Keratinocyte (primary cell): ENCODE data around the gene HLA-DQA1. TPM values are rescaled to one million over a fixed set of nuclear protein-coding genes. Genes with fewer than 3 reads are reported as not detected.
"Not testable (repeated sequence)": the region's sequence is repeated elsewhere in the genome, so short reads cannot be mapped to it uniquely, and the experiment has no call there.

ENCODE experiments used
- DNase-seq: peaks from one replicate; pipeline ENCODE4 v3.0.0-alpha.2; 2011; ENCODE audit warnings: low read depth, missing footprints, low spot score
- FAIRE-seq: peaks from 2 replicates; lab custom pipeline; 2011; peaks lifted over from hg19 to GRCh38; lab: Jason Lieb, UNC
- H2AFZ ChIP-seq: 2 replicates; pipeline ENCODE4 v1.6.0; 2012; ENCODE audit warnings: low read length, control low read depth, inconsistent platforms; ENCODE audit not compliant: control insufficient read depth
- H3K27ac ChIP-seq: 2 replicates; pipeline ENCODE4 v1.5.1; 2011; ENCODE audit warnings: low read length; ENCODE audit not compliant: control insufficient read depth, insufficient read depth
- H3K27me3 ChIP-seq: 3 replicates; pipeline ENCODE4 v1.6.0; 2011; ENCODE audit warnings: low read length; ENCODE audit not compliant: control insufficient read depth, insufficient read depth; ENCODE audit errors: extremely low read depth
- H3K36me3 ChIP-seq, 2 experiments: 2 replicates in 1 of 2; 3 replicates in 1 of 2; pipeline ENCODE4 v1.5.1; 2011; ENCODE audit warnings: low read length in 2 of 2, mild to moderate bottlenecking in 1 of 2; ENCODE audit not compliant: control insufficient read depth in 2 of 2, insufficient read depth in 2 of 2; ENCODE audit errors: extremely low read depth in 1 of 2
- H3K4me1 ChIP-seq: 3 replicates; pipeline ENCODE4 v1.5.1; 2011; ENCODE audit warnings: low read length; ENCODE audit not compliant: control insufficient read depth, insufficient read depth; ENCODE audit errors: extremely low read depth
- H3K4me2 ChIP-seq: 3 replicates; pipeline ENCODE4 v1.6.0; 2011; ENCODE audit warnings: low read depth, low read length; ENCODE audit not compliant: control insufficient read depth, insufficient read depth; ENCODE audit errors: extremely low read depth
- H3K4me3 ChIP-seq, 3 experiments: fragments of 200-600 bp in 1 of 3; sonication (generic) in 1 of 3; 2 replicates in 2 of 3; 3 replicates in 1 of 3; pipeline ENCODE4 v1.5.1; 2011 to 2016; ENCODE audit warnings: low read length in 3 of 3, mild to moderate bottlenecking in 3 of 3, control low read depth in 2 of 3, inconsistent platforms in 1 of 3, low read depth in 1 of 3, mixed read lengths in 1 of 3, mixed run types in 1 of 3, moderate library complexity in 1 of 3; ENCODE audit not compliant: control insufficient read depth in 2 of 3, insufficient read depth in 2 of 3; ENCODE audit errors: extremely low read depth in 1 of 3
- H3K79me2 ChIP-seq: 2 replicates; pipeline ENCODE4 v1.6.0; 2012; ENCODE audit warnings: low read length; ENCODE audit not compliant: control insufficient read depth, insufficient read depth
- H3K9ac ChIP-seq: 3 replicates; pipeline ENCODE4 v1.6.0; 2011; ENCODE audit warnings: low read length; ENCODE audit not compliant: control insufficient read depth, insufficient read depth; ENCODE audit errors: extremely low read depth
- H3K9me1 ChIP-seq: 3 replicates; pipeline ENCODE4 v1.6.0; 2011; ENCODE audit warnings: low read length; ENCODE audit not compliant: control insufficient read depth, insufficient read depth; ENCODE audit errors: extremely low read depth
- H3K9me3 ChIP-seq: 2 replicates; pipeline ENCODE4 v1.5.1; 2012; ENCODE audit warnings: low read depth, low read length; ENCODE audit not compliant: control insufficient read depth
- H4K20me1 ChIP-seq: 3 replicates; pipeline ENCODE4 v1.6.0; 2011; ENCODE audit warnings: low read length; ENCODE audit not compliant: control insufficient read depth, insufficient read depth; ENCODE audit errors: extremely low read depth
- CTCF ChIP-seq, 3 experiments: IDR thresholded peaks in 1 of 3; conservative IDR thresholded peaks in 1 of 3; optimal IDR thresholded peaks in 1 of 3; 2 replicates in 2 of 3; 3 replicates in 1 of 3; pipeline versions ENCODE3 to v1.5.1; 2011; ENCODE audit warnings: low read length in 3 of 3, mild to moderate bottlenecking in 3 of 3, moderate library complexity in 2 of 3, control low read depth in 1 of 3, inconsistent platforms in 1 of 3; ENCODE audit not compliant: insufficient read depth in 2 of 3; ENCODE audit errors: extremely low read depth in 1 of 3
- EZH2 ChIP-seq: IDR thresholded peaks from one replicate; pipeline ENCODE4 v1.6.1; 2012; ENCODE audit warnings: inconsistent platforms, mild to moderate bottlenecking, low read length, moderate library complexity
- dilution Hi-C: fragments of 300-500 bp; cut with MboI; formaldehyde crosslinking; loops from one replicate; pipeline ENCODE4 v1.7.0; 2020; ENCODE audit warnings: low sequenced_read_pairs; ENCODE audit not compliant: extremely low pct_ligation_motif_present
- polyA plus RNA-seq, 5 experiments: library from polyadenylated mRNA; depleted of rRNA in 3 of 5; stranded (reverse) in 3 of 5; stranded (forward) in 1 of 5; unstranded in 1 of 5; fragments of >200 nt; gene quantifications; 1 replicate in 1 of 5; 2 replicates in 3 of 5; 3 replicates in 1 of 5; pipeline versions ENCODE4 v1.2.1 to v1.2.3, GENCODE V29; 2011 to 2012; ENCODE audit warnings: missing spikeins in 2 of 5, low read depth in 1 of 5, low replicate concordance in 1 of 5

Gene HLA-DQA1
- polyA plus RNA-seq, 1 donor (not counting 4 experiments of a cell fraction or from before 2014, with no cell fraction given), result not detected

- dilution Hi-C loops, result no loop called here
- no peaks in the 10 kb centered on the region for H3K9me1 ChIP-seq
- H3K9ac ChIP-seq, result no peak overlapping the region
- FAIRE-seq (no peak), DNase-seq (no peak)
- no peak overlapping the region for H2AFZ ChIP-seq
- H3K4me1 ChIP-seq, result peaks cover 6% of the 10 kb centered on the region
- H3K4me3 ChIP-seq, result no peak overlapping the region
- no peak for TF ChIP-seq CTCF (optimal IDR thresholded peaks at IDR 0.05 in 1 of 3, IDR thresholded peaks at IDR 0.05 in 1 of 3, conservative IDR thresholded peaks at IDR 0.05 in 1 of 3; ENCODE audit: extremely low read depth in 1 of 3, insufficient read depth in 2 of 3, low read length in 3 of 3)
- TF ChIP-seq EZH2, result no peak
- H4K20me1 ChIP-seq, result no peaks in the 10 kb centered on the region
- H3K9me3 ChIP-seq, result no peaks in the 10 kb centered on the region
- no peaks in the 10 kb centered on the region for H3K36me3 ChIP-seq
- no peak overlapping the region for H3K4me2 ChIP-seq
- H3K79me2 ChIP-seq, result no peaks in the 10 kb centered on the region
- H3K27me3 ChIP-seq, result no peaks in the 10 kb centered on the region
- H3K27ac ChIP-seq, result no peak overlapping the region
These were observed 10.0 kb upstream of the HLA-DQA1 start for GRCh38 chr6:32627249-32627648.

GRCh38 chr6:32627831-32628230, 9.4 kb upstream of the HLA-DQA1 start:
- no peak overlapping the region for H3K4me3 ChIP-seq
- no peak for DNase-seq
- no peak overlapping the region for H3K4me2 ChIP-seq
- H3K27ac ChIP-seq, result no peak overlapping the region
- no peaks in the 10 kb centered on the region for H3K9me1 ChIP-seq
- no peaks in the 10 kb centered on the region for H3K27me3 ChIP-seq
- H4K20me1 ChIP-seq, result no peaks in the 10 kb centered on the region
- H2AFZ ChIP-seq, result no peak overlapping the region
- no peak for TF ChIP-seq EZH2
- TF ChIP-seq CTCF (optimal IDR thresholded peaks at IDR 0.05 in 1 of 3, IDR thresholded peaks at IDR 0.05 in 1 of 3, conservative IDR thresholded peaks at IDR 0.05 in 1 of 3; ENCODE audit: extremely low read depth in 1 of 3, insufficient read depth in 2 of 3, low read length in 3 of 3), result no peak
- dilution Hi-C loops, result no loop called here
- no peaks in the 10 kb centered on the region for H3K79me2 ChIP-seq
- H3K4me1 ChIP-seq, result peaks cover 2% of the 10 kb centered on the region
- no peak for FAIRE-seq
- no peaks in the 10 kb centered on the region for H3K36me3 ChIP-seq
- no peak overlapping the region for H3K9ac ChIP-seq
- H3K9me3 ChIP-seq, result no peaks in the 10 kb centered on the region

DNA sequence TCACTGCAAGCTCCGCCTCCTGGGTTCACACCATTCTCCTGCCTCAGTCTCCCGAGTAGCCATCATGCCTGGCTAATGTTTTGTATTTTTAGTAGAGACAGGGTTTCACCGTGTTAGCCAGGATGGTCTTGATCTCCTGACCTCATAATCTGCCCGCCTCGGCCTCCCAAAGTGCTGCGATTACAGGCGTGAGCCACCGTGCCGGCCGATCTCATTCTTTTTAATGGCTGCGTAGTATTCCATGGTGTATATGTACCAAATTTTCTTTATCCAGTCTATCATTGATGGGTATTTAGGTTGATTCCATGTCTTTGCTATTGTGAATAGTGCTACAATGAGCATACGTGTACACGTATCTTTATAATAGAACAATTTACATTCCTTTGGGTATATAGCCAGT, 7.4 kb upstream of the HLA-DQA1 start:
- dilution Hi-C loops, FAIRE-seq, H2AFZ ChIP-seq, H3K9ac ChIP-seq, H3K4me1 ChIP-seq, H3K27me3 ChIP-seq, H3K36me3 ChIP-seq, DNase-seq, H3K4me3 ChIP-seq, H3K79me2 ChIP-seq, H3K4me2 ChIP-seq, H3K9me3 ChIP-seq, H3K27ac ChIP-seq, H4K20me1 ChIP-seq, H3K9me1 ChIP-seq: not testable (repeated sequence)
